Measurements from ENCODE around the gene TREML1. TPM values are rescaled to one million over a fixed set of nuclear protein-coding genes. Genes with fewer than 3 reads are reported as not detected.

TREML1 gene
- total and polyA plus RNA-seq, 4 donors, result 0.08 to 4.5 (median 0.12) TPM; not detected in 1

DNA sequence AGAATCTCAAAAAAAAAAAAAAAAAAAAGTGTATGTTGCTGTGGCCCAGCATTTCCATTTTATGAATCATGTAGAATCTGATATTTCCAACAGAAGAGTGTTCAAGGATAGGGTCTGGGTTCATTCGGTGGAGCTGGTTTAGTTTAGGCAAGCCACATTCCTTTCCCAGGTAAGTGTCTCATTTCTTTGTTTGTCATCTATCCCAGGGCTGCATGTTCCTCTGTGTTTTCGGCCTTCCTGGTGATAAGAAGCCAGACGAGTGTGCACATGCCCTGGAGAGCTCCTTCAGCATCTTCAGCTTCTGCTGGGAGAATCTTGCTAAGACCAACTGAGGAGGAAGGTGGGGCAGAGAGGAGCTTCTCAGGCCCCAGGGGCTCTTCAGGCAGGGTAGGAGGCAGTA, 43.1 kb downstream of the TREML1 start:
- TF ChIP-seq GABPA (IDR thresholded peaks at IDR 0.05 in 1 of 2, conservative IDR thresholded peaks at IDR 0.05 in 1 of 2) (no peak), FOXA1 (IDR thresholded peaks at IDR 0.05) (no peak), HNF4G (IDR thresholded peaks at IDR 0.05) (no peak), RXRA (IDR thresholded peaks at IDR 0.05) (no peak), YY1 (IDR thresholded peaks at IDR 0.05) (no peak)
- TF ChIP-seq, protein P1, sequence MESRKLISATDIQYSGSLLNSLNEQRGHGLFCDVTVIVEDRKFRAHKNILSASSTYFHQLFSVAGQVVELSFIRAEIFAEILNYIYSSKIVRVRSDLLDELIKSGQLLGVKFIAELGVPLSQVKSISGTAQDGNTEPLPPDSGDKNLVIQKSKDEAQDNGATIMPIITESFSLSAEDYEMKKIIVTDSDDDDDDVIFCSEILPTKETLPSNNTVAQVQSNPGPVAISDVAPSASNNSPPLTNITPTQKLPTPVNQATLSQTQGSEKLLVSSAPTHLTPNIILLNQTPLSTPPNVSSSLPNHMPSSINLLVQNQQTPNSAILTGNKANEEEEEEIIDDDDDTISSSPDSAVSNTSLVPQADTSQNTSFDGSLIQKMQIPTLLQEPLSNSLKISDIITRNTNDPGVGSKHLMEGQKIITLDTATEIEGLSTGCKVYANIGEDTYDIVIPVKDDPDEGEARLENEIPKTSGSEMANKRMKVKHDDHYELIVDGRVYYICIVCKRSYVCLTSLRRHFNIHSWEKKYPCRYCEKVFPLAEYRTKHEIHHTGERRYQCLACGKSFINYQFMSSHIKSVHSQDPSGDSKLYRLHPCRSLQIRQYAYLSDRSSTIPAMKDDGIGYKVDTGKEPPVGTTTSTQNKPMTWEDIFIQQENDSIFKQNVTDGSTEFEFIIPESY (IDR thresholded peaks at IDR 0.05), result no peak
- TF ChIP-seq, protein P2, sequence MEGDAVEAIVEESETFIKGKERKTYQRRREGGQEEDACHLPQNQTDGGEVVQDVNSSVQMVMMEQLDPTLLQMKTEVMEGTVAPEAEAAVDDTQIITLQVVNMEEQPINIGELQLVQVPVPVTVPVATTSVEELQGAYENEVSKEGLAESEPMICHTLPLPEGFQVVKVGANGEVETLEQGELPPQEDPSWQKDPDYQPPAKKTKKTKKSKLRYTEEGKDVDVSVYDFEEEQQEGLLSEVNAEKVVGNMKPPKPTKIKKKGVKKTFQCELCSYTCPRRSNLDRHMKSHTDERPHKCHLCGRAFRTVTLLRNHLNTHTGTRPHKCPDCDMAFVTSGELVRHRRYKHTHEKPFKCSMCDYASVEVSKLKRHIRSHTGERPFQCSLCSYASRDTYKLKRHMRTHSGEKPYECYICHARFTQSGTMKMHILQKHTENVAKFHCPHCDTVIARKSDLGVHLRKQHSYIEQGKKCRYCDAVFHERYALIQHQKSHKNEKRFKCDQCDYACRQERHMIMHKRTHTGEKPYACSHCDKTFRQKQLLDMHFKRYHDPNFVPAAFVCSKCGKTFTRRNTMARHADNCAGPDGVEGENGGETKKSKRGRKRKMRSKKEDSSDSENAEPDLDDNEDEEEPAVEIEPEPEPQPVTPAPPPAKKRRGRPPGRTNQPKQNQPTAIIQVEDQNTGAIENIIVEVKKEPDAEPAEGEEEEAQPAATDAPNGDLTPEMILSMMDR (IDR thresholded peaks at IDR 0.05; ENCODE audit: low read depth, low read length, missing input control), result no peak
- H3K4me1 ChIP-seq (ENCODE audit: control insufficient read depth in 4 of 4, insufficient read depth in 4 of 4, low read length in 3 of 4), result no peaks in the 10 kb centered on the region
- H3K4me3 ChIP-seq (ENCODE audit: low read depth in 1 of 3, low read length in 3 of 3), result no peak overlapping the region
- H3K27ac ChIP-seq (ENCODE audit: low read depth in 1 of 2, low read length in 2 of 2), result no peak overlapping the region
- 91% methylated on average over 3 of the region's 3 CpGs for WGBS
- DNase-seq (ENCODE audit: low spot score), result no peak
- no peaks in the 10 kb centered on the region for H3K27me3 ChIP-seq (ENCODE audit: control insufficient read depth in 4 of 4, insufficient read depth in 4 of 4, low read length in 3 of 4)
- H3K9ac ChIP-seq (ENCODE audit: low read depth in 1 of 2, low read length in 2 of 2), result no peak overlapping the region
- peaks cover 0 to 2% (median 0%) of the 10 kb centered on the region in 4 donors for H3K36me3 ChIP-seq (ENCODE audit: control insufficient read depth in 4 of 4, insufficient read depth in 3 of 4, low read depth in 1 of 4, low read length in 3 of 4)
- no peaks in the 10 kb centered on the region for H3K9me3 ChIP-seq (ENCODE audit: control insufficient read depth in 4 of 4, low read length in 3 of 4)

GRCh38 chr6:41103847-41104246, 50.3 kb downstream of the TREML1 start:
- no peak overlapping the region for H3K27ac ChIP-seq (ENCODE audit: low read depth in 1 of 2, low read length in 2 of 2)
- no peaks in the 10 kb centered on the region for H3K9me3 ChIP-seq (ENCODE audit: control insufficient read depth in 4 of 4, low read length in 3 of 4)
- H3K36me3 ChIP-seq (ENCODE audit: control insufficient read depth in 4 of 4, insufficient read depth in 3 of 4, low read depth in 1 of 4, low read length in 3 of 4), result peaks cover 2 to 20% (median 12%) of the 10 kb centered on the region in 4 donors
- 93% methylated on average over 3 of the region's 3 CpGs for WGBS
- no peak overlapping the region for H3K4me3 ChIP-seq (ENCODE audit: low read depth in 1 of 3, low read length in 3 of 3)
- H3K4me1 ChIP-seq (ENCODE audit: control insufficient read depth in 4 of 4, insufficient read depth in 4 of 4, low read length in 3 of 4), result no peaks in the 10 kb centered on the region
- no peak for TF ChIP-seq RAD21 (IDR thresholded peaks at IDR 0.05)
- TF ChIP-seq, protein P3, sequence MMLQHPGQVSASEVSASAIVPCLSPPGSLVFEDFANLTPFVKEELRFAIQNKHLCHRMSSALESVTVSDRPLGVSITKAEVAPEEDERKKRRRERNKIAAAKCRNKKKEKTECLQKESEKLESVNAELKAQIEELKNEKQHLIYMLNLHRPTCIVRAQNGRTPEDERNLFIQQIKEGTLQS (IDR thresholded peaks at IDR 0.05), result no peak
- no peak overlapping the region for H3K9ac ChIP-seq (ENCODE audit: low read depth in 1 of 2, low read length in 2 of 2)
- DNase-seq (ENCODE audit: low spot score), result no peak
- H3K27me3 ChIP-seq (ENCODE audit: control insufficient read depth in 4 of 4, insufficient read depth in 4 of 4, low read length in 3 of 4), result no peaks in the 10 kb centered on the region

DNA sequence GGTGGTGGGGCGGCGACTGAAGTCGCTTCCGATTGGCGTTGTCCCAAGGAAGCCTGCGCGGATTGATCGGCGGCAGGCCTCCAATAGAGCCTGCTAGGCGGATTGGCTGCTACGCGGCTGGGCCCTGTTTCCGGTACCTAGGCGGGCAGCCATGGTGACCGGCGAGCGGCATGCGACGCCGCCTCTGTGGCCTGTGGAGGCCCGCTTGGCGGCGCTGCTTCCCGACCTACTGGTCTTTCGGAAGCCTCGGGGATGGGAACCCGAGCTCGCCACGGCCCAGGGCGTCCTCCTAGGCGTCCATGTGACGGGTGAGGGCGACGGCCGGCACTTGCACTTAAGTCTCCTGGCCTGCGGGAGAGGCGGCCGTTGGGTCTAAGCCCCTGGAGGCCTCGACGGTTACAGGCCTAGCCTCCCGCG, 53.3 kb downstream of the TREML1 start:
- Histone ChIP-seq H3K9ac (ENCODE audit: low read depth in 1 of 2, low read length in 2 of 2) (no peak overlapping the region), H3K4me3 (ENCODE audit: low read depth in 1 of 3, low read length in 3 of 3) (no peak overlapping the region), H3K27ac (ENCODE audit: low read depth in 1 of 2, low read length in 2 of 2) (no peak overlapping the region), H3K27me3 (ENCODE audit: control insufficient read depth in 4 of 4, insufficient read depth in 4 of 4, low read length in 3 of 4) (no peaks in the 10 kb centered on the region), H3K36me3 (ENCODE audit: control insufficient read depth in 4 of 4, insufficient read depth in 3 of 4, low read depth in 1 of 4, low read length in 3 of 4) (peaks cover 7 to 49% (median 41%) of the 10 kb centered on the region in 4 donors), H3K9me3 (ENCODE audit: control insufficient read depth in 4 of 4, low read length in 3 of 4) (no peaks in the 10 kb centered on the region), H3K4me1 (ENCODE audit: control insufficient read depth in 4 of 4, insufficient read depth in 4 of 4, low read length in 3 of 4) (no peaks in the 10 kb centered on the region)
- TF ChIP-seq JUND (IDR thresholded peaks at IDR 0.05), result no peak
- no peak for TF ChIP-seq GABPA (IDR thresholded peaks at IDR 0.05 in 1 of 2, conservative IDR thresholded peaks at IDR 0.05 in 1 of 2)
- DNase-seq (ENCODE audit: low spot score), result no peak
- 91% methylated on average over 42 of the region's 42 CpGs for WGBS

Other genes starting within 250 kb of the TREML1 start
- gene UNC5CL, start 115.1 kb downstream of the TREML1 start, total RNA-seq, result 10 to 100 TPM; 16.2 to 41.9 TPM
- gene UNC5CL, start 115.1 kb downstream of the TREML1 start, polyA plus RNA-seq, result 10 to 100 TPM in 1 of 2 donors, 1 to 10 TPM in 1; 4.7 to 18.2 TPM
- 10 to 100 TPM in 1 of 2 donors, under 1 TPM in 1; 0.25 to 64.9 TPM for gene TSPO2, start 111.9 kb downstream of the TREML1 start, total RNA-seq
- gene TSPO2, start 111.9 kb downstream of the TREML1 start, polyA plus RNA-seq, result under 1 TPM; 0.39 to 0.46 TPM
- 1 to 10 TPM in 1 of 2 donors, not detected in 1; 1.6 TPM for gene APOBEC2, start 101.1 kb downstream of the TREML1 start, total RNA-seq
- gene APOBEC2, start 101.1 kb downstream of the TREML1 start, polyA plus RNA-seq, result 1 to 10 TPM in 1 of 2 donors, not detected in 1; 2.3 TPM
- gene OARD1, start 82.0 kb downstream of the TREML1 start, total RNA-seq, result 10 to 100 TPM; 20.1 to 25.1 TPM
- 10 to 100 TPM; 20.9 to 28.6 TPM for gene OARD1, start 82.0 kb downstream of the TREML1 start, polyA plus RNA-seq
- gene NFYA, start 81.4 kb downstream of the TREML1 start, total RNA-seq, result 10 to 100 TPM; 15.1 to 28.4 TPM
- gene NFYA, start 81.4 kb downstream of the TREML1 start, polyA plus RNA-seq, result 1 to 10 TPM; 2.2 to 5.1 TPM
- not detected for gene TREM2, start 8.8 kb upstream of the TREML1 start, total RNA-seq
- gene TREM2, start 8.8 kb upstream of the TREML1 start, polyA plus RNA-seq, result under 1 TPM; 0.18 to 0.90 TPM
- gene TREML2, start 46.8 kb upstream of the TREML1 start, total RNA-seq, result 1 to 10 TPM in 1 of 2 donors, under 1 TPM in 1; 0.42 to 9.8 TPM
- gene TREML2, start 46.8 kb upstream of the TREML1 start, polyA plus RNA-seq, result under 1 TPM; 0.03 to 0.04 TPM
- under 1 TPM in 1 of 2 donors, not detected in 1; 0.08 TPM for gene TREML4, start 74.0 kb upstream of the TREML1 start, total RNA-seq
- gene TREML4, start 74.0 kb upstream of the TREML1 start, polyA plus RNA-seq, result under 1 TPM in 1 of 2 donors, not detected in 1; 0.31 TPM
- gene TREM1, start 132.3 kb upstream of the TREML1 start, total RNA-seq, result 1 to 10 TPM in 1 of 2 donors, under 1 TPM in 1; 0.09 to 1.3 TPM
- gene TREM1, start 132.3 kb upstream of the TREML1 start, polyA plus RNA-seq, result under 1 TPM; 0.32 to 0.43 TPM
- gene NCR2, start 181.3 kb upstream of the TREML1 start, total RNA-seq, result not detected
- gene NCR2, start 181.3 kb upstream of the TREML1 start, polyA plus RNA-seq, result not detected

Data from liver (tissue), 9 donors.